DND-41 (cell line): ENCODE measurements around the gene MX2.

Source experiments
- CTCF ChIP-seq: IDR thresholded peaks from 2 replicates; pipeline ENCODE4 v1.5.1; 2012; ENCODE audit warnings: borderline replicate concordance, low read length, moderate library complexity, mild to moderate bottlenecking; ENCODE audit not compliant: poor library complexity, severe bottlenecking; ENCODE audit errors: extremely low read depth
- EZH2 ChIP-seq: IDR thresholded peaks from 3 replicates; pipeline ENCODE4 v1.6.1; 2012; ENCODE audit warnings: borderline replicate concordance, low read depth, mild to moderate bottlenecking, moderate library complexity, low read length, inconsistent platforms; ENCODE audit not compliant: severe bottlenecking

DNA sequence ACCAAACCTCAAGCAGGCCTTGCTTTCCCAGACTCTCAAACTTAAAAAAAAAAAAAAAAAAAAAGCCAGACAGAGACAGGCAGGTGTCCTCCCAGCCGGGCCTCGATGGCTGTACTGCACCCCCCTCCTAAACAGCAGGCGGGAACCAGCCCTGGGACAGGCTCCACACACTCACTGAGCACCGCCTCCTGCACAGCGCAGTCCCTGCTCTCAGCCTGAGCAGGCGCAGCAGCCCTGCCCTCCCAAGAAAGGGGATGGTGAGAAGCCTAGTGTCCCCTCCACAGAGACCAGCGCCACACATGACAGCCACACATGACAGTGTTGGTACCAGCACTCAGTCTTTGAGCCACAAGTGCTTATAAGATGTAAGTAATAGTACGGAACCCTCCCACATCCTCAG, 11.9 kb downstream of the MX2 start:
- TF ChIP-seq EZH2: no peak
- TF ChIP-seq CTCF: no peak
